Central memory CD4-positive, alpha-beta T cell (primary cell): ENCODE results near the gene DIAPH2.

Experiments used
- DNase-seq: peaks from one replicate; pipeline ENCODE4 v3.0.0; 2022

Gene DIAPH2

DNA sequence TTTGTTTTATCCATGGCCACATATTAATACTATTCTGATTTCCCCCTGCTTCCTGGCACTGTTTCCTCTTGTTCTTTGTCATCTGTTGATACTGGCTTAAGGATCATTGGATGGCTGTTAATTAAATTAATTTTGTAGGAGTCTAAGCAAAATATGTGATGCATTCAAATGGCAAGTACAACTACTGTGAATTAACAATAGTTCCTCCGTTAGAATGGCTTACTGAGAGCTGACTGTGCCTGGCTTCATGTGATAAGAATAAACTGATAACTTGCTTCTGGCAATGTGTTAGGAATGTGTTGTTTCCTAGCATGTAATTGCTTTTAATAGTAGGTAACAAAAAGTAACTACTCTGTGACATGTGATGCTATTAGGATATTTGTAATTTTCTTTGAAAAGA is 297.5 kb downstream of the DIAPH2 start:
- DNase-seq: no peak

DNA sequence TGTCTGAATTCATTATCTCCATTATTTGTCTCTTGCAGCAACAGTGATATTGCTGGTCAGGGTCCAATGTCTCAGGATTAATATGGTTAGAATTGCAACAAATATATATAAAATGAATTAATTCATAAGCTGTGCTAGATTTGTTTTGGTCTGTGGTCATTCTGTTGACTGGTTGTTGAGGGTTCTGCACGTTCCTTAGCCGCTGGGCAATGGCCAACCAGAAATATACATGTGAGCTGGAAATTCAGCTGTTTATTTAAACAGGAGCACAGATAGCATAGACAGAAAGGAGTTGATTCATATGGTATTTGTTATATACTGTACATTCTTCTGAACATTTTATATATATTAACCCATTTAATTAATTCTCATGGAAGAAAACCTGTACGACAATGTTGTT is 299.9 kb downstream of the DIAPH2 start:
- DNase-seq: no peak

DNA sequence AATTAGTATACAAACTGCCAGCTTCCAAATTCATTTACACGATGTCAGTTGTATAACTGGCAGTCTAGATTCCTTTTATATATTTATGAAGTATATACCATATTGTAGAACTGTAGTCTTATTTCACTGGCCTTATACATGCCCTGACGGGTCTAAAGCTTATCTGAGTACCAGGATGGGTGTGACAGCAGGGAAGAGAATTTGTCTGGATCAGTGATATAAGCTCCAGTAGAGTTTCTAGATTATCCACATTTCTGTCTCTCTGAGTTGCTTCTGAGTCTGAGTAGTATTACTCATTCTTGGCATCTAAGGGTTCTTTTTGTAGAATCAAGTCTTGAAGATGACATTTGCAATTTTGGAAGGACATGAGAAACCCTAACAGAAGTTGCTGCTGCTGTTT is 300.4 kb downstream of the DIAPH2 start:
- DNase-seq: no peak

DNA sequence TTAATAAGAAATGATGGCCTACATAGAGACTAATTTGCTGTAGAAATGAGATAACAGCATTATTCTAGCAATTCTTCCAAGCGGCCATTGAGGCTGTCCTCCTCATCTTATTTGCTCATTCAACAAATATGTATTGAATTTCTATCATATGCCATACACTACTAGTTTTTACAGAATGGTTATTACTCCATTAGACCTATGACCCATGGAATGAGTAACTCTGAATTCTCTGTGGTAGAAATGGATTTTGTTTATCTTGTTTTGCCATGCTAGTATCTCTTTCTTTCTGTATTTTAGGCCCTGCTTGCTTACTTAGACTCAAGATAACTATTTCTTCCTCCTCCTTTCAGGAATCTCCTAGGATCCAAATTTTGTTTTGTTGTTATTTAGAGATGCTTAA is 302.6 kb downstream of the DIAPH2 start:
- no peak for DNase-seq

GRCh38 chrX:96989830-96990571 is 305.4 kb downstream of the DIAPH2 start:
- no peak for DNase-seq

- DNase-seq: no peak
Observed at GRCh38 chrX:96994093-96994492, 309.5 kb downstream of the DIAPH2 start.

GRCh38 chrX:96997196-96997595 is 312.6 kb downstream of the DIAPH2 start:
- DNase-seq: no peak

- DNase-seq: no peak
Observed at GRCh38 chrX:97000682-97001368, 316.2 kb downstream of the DIAPH2 start.

DNA sequence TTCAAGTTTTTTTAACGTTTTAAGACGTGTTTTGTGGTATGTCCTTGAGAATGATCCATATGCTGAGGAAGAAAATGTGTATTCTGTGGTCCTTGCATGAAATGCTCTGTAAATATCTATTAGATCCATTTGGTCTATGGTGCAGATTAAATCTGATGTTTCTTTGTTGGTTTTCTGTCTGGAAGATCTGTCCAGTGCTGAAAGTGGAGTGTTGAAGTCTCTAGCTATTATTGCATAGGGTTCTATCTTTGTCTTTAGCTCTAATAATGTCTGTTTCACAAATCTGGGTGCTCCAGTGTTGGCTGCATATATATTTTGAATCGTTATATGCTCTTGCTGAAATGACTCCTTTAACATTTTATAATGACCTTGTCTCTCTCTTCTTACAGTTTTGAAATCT is 321.5 kb downstream of the DIAPH2 start:
- no peak for DNase-seq

DNA sequence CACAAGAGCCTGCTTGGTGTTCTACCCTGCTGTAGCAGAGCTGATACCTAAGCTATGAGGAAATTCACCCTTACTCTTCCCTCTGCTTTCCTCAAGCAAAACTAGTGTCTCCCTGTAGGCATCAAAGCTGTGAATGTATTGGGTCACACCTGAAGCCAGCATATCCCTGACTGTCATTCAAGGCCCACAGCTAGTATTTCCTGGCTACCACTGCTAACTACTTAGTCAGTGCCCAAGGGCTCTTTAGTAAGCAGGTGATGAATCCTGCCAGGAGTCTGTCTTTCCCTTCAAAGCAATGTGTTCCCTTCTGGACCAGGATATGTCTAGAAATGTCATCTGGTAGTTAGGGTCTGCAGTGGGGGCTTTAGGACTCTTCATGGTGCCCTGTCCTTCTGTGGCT is 324.7 kb downstream of the DIAPH2 start:
- no peak for DNase-seq

DNA sequence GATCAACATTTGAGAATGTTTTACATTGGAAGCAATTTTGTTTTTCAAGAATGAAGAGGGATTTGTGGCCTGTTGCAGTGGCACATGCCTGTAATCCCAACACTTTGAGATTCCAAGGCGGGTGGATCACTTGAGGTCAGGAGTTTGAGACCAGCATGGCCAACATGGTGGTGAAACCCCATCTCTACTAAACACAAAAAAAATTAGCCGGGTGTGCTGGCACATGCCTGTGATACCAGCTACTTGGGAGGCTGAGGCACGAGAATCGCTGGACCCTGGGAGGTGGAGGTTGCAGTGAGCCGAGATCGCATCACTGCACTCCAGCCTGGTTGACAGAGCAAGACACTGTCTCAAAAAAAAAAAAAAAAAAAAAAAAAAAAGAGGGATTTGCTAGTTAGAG is 326.9 kb downstream of the DIAPH2 start:
- DNase-seq: no peak

DNA sequence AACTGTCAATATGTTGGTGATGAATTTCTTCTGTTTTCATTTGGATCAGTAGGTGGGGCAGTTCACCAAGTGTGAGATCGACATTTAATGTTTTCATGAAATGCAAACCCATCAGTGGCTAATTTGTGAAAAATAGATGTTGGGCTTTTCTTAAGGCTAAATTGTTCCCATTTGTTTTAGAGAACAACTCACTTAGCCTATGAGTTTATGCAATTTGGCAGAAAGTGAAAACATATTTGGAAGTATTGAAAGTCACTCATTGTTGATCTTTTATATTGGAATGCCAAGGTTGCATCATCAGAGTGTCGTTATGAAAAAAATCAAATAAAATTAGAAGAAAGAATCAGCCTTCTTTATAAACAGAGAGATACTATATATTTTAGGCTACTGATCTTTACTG is 331.5 kb downstream of the DIAPH2 start:
- DNase-seq: no peak

DNA sequence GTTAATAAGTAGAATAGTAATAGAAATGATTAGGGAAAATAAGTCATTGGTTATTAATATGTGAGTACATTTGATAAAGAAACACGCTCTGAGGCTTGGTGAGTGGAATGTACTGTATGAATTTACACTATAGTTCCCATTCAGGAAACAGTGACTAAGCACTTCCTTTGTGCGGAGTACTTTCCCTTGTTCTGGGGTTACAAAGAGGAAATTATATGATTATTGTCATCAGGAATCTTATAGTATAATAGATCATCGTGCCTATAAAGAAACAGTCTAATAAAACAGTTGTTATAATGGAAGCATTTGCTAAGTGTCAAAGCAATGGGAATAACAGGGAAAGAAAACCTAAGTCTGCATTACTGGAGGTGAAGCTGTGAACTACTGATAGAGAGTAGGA is 337.0 kb downstream of the DIAPH2 start:
- no peak for DNase-seq

DNA sequence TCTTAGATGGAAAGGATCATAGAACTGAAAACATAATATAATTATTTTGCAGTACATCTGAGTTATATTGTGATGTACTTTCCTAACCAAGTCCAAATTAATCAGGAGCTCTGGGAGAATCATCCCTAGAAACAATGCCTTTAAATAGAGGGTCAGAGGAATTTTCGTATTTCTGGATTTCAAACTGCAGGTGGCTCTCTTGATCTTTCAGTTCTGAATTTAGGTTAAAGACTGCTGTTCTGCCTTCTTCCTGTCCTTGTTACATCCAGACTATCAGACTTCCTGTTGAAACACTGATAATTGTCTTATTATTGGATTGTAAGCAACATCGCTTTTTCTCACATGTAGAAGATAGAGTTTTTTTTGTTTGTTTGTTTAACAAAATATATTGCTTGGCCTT is 341.8 kb downstream of the DIAPH2 start:
- no peak for DNase-seq

GRCh38 chrX:97027384-97027922 is 342.8 kb downstream of the DIAPH2 start:
- DNase-seq: no peak

GRCh38 chrX:97030463-97030862 is 345.8 kb downstream of the DIAPH2 start:
- no peak for DNase-seq

DNA sequence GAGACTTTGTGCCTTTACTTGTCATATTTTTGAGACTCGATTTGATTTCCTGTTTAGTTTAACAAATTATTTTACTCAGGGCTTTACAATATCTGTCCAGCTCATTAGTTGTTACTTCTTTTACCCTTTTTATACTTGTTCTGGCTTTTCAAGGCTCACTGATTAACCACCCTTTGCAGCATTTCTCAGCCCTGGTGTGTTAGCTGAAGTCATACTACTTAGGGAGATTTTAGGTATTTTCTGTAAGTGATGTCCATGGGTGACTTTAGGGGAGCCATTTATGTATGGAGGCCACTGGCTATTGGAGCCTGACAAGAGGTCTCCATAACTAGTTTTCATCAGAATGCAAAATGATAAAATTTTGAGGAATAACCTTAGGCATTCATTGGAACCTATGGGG is 346.3 kb downstream of the DIAPH2 start:
- DNase-seq: no peak

DNA sequence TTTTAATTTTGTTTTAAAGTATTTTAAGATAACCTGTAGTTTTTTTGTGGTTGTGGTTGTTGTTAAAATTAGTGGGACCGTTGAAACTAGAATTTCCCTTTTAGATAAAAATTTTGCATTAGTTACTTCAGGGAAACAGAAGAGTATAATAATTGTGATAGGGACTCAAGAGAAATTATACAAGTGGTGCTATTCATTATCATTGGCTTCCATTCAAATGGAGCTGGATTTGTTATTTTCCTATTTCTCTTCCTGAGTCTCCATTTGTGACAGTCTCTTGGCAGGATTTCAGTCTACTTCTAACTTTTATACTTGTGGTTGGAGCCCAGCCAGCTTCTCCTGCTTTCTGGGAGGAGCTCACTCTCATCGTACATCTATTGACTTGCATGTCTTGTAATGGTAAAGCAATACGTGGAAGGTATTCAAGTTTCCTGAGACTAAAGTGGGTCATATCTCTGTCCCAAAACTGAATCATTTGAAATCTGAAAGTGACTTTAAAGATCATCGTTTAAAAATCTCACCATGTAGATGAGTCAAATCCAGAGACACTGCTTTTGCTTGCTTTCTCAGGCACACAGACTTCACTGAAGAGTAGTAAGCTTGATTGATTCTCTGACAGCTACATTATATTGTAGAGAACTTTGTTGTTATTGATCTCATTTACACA is 354.9 kb downstream of the DIAPH2 start:
- DNase-seq: no peak

DNA sequence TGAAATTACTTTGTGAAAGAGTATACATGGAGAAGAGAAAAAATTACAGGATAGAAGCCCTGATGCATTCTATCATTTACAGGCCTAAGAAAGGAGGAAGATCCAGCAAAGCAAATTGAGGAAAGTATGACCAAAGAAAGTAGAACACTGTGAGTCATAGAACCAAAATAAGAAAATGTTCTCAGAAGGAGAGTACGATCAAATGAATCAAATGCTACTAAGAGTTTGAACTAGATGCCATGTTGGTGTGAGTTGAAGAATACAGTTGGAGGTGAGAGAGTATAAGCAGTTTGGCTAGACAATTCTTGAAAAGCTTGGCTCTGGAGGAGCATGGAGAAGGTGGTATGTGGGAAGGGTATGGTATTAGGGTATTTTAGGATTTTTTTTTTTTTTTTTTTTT is 360.8 kb downstream of the DIAPH2 start:
- DNase-seq: no peak

DNA sequence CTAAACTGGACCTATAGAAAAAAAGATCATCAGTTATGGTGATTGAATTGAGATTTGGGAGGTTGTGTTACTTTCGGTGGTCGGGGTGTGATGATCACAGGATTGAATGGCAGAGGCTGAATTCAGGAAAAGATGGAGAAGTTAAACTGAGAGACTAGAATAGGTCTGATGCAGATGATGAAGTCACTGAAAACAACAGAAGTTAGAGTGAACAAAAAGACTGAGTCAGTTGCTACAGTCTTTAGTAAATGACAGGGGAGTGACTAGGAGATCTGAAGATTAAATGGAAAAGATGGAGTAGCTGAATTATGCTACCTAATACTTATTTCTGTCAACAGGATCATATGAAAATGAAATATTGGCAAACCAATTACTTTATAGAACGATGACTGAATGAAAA is 362.2 kb downstream of the DIAPH2 start:
- no peak for DNase-seq

- no peak for DNase-seq
Observed at GRCh38 chrX:97050392-97050791, 365.8 kb downstream of the DIAPH2 start.

DNA sequence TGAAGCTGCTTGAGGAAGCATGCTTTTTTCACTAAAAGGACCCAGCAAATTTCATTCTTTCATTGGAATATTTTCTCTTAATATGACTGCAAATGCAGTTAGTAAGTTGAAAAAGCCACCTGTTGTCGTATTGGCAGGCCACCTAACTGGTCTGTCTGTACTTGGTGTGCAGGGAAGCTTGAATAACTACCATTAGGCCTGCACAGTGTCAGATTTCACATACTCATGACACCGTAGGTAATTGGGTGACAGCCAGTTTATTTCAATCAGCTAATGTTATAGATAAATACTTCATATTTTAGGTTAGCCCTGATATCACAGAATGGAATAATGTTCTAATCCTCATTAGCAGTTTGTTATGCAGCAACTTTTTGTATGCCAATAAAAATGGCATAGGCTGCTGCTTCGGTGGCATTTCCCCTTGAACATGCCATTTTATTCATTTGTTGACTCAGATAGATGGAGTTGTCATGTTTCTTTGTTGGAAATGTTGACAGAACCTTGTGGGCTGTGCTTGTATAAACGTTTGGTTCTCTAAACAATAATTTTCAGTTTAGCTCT is 372.8 kb downstream of the DIAPH2 start:
- no peak for DNase-seq

GRCh38 chrX:97060020-97060419 is 375.4 kb downstream of the DIAPH2 start:
- no peak for DNase-seq

GRCh38 chrX:97065066-97065465 is 380.4 kb downstream of the DIAPH2 start:
- DNase-seq: no peak
